Choroid plexus epithelial cell (primary cell): ENCODE results near the gene EEFSEC.

Experiments
- DNase-seq: peaks from one replicate; pipeline ENCODE4 v3.0.0-alpha.2; 2010; ENCODE audit warnings: low read depth
- H3K4me3 ChIP-seq: 2 replicates; pipeline ENCODE4 v1.5.1; 2011; ENCODE audit warnings: low read depth, mild to moderate bottlenecking, control low read depth, low read length, moderate library complexity
- TF ChIP-seq, protein P1 (sequence below): conservative IDR thresholded peaks from 2 replicates; pipeline ENCODE4 v1.5.1; 2011; ENCODE audit warnings: low read depth, mild to moderate bottlenecking, control low read depth, inconsistent platforms, low read length, moderate library complexity

Gene EEFSEC

DNA sequence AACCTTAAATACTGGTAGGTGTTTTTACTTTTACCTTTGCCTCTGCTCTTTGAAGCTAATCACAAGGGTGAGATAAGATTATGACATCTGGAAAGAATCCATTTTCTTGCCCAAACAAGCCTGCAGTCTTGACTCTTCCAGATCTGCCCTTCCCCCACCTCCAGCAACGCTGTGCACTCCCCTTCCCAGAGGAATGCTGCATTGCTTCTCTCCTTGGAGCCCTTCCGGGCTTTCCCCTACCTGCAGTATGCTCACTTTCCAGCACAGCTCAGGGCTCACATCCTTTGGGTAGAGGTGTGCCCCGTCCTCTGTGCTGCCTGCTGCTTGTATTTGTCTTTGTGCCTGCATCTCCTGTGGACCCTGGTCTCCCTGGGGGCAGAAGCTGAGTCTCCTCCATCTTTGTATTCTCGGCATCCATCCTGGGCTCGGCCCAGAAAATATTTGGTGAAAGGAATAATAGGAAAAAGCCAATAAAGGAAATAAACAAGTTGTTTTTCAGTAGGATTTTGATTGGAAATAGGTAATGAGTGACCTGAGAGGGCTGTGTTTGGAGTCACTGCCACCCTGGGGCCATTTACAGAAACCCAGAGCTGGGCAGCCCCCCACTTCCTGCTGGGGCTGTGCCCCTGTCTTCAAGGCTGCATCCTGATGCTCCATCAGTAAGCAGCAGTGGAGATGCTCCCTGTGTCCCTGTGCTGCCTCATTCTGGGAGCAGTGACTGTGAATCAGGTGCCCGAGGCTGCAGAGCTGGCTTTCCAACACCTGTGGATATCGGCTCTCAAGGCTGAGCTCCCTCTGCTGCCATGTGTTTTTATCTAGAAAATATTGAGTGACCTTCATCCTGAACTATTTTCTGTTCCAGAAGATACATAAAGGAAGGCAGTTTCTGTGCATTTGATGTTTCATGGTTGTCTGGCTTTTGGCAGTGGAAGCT, 117.5 kb downstream of the EEFSEC start:
- no peak overlapping the region for H3K4me3 ChIP-seq
- no peak for DNase-seq
- TF ChIP-seq, protein P1, sequence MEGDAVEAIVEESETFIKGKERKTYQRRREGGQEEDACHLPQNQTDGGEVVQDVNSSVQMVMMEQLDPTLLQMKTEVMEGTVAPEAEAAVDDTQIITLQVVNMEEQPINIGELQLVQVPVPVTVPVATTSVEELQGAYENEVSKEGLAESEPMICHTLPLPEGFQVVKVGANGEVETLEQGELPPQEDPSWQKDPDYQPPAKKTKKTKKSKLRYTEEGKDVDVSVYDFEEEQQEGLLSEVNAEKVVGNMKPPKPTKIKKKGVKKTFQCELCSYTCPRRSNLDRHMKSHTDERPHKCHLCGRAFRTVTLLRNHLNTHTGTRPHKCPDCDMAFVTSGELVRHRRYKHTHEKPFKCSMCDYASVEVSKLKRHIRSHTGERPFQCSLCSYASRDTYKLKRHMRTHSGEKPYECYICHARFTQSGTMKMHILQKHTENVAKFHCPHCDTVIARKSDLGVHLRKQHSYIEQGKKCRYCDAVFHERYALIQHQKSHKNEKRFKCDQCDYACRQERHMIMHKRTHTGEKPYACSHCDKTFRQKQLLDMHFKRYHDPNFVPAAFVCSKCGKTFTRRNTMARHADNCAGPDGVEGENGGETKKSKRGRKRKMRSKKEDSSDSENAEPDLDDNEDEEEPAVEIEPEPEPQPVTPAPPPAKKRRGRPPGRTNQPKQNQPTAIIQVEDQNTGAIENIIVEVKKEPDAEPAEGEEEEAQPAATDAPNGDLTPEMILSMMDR, result no peak

DNA sequence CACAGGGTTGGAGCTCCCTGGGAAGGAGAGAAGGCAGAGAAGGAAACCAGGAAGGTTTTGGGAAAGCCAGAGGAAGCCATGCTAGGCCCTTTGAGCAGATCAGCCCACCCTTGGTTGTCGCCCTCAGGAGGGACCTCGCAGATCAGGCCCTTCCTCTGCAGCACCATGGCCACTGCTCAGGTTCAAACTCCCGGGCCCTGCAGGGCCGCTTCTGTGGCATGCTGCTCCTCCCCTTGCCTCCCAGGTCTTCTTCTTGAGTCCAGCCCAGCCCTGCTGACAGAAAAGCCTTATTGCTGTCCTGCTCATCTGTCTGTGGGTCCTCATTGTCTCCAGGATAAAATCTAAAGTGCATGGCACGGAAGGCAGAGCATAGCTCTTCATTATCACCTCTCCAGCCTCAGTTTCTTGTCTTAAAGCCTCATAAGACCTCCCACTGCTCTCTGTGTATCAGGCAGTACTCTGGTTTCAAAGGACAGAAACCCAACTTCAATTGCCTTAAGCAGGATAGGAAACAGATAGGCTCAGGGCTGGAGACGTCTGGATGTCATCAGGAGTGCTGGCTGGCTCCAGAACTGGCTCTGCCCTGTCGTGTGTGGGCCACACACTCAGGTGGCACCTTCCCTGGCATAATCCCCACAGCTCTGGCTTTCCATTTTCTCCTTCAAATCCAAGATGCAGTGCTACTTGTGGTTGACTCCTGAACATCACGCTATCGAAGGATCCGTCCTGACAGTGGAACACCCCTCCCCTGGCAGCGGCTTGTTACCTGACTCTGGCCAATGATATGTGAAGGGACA, 118.5 kb downstream of the EEFSEC start:
- DNase-seq, result no peak
- no peak overlapping the region for H3K4me3 ChIP-seq
- TF ChIP-seq, protein P1, result no peak

DNA sequence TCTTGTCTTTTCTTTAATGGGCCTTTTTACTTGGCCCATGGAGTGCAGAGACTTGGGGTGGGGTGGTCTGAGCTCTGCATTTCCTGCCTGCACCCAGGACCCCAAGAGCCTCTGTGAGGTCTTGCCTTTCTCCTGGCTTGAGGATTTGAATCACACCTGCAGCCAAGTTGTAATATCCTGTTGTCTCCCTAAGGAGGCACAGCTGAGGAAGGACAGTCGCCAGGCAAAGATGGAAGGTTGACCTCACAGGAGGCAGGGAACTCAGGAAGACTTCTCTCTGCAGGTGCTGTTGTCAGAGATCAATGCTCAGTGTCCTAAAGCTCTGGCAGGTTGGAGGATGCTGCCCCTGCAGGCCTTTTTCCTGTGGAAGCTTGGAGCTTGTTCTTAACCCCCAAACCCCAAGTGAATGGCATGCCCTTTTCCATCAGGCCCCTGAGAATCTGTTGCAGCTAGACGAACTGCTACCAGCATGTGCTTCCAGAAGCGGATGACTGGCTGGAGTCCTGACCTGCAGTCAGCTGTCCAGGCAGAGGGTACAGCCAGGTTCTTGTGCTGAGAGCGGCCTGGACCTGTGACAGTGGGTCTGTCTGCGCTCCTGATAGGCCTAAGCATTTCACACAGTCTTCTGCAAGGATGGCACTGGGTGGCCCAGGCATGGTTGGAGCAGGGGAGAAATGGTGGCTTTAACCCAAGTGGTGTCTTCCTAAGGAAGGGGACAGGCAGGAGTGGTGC, 120.0 kb downstream of the EEFSEC start:
- TF ChIP-seq, protein P1, result no peak
- no peak for DNase-seq
- H3K4me3 ChIP-seq, result no peak overlapping the region

DNA sequence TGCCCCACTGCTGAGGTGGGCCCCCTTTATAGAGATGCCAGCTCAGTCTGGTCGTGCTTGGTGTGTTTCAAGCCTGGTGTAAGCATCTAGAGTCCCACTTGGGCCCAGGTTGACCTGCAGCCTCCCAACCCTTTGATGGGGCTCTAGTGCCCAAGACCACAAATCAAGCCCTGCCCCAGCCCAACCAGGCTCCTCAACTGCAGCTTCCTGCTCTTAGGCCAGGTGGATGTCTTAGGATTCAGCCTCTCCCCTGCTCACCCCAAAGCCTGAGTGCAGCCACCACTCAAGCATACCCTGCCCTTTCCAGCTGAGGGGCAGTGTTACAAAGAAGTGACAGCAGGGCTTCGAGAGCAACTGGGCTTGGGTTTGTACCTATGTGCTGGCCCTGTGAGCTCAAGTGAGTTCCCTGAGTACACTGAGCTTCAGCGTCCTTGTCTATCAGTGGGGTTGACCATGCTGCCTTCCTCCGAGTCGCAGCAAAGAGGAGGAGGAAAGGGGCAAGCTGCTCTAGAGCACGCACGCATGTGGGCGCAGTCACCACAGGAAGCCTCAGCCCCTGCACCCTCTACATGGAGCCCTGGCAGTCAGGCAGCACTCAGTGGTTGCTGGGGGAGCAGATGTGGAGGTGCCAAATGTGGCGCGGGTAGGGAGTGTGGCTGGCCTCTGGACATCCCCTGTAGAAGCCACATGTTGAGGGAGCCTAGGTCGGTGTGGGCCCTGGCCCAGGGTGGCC, 120.7 kb downstream of the EEFSEC start:
- TF ChIP-seq, protein P1, result no peak
- DNase-seq, result no peak
- H3K4me3 ChIP-seq, result no peak overlapping the region

DNA sequence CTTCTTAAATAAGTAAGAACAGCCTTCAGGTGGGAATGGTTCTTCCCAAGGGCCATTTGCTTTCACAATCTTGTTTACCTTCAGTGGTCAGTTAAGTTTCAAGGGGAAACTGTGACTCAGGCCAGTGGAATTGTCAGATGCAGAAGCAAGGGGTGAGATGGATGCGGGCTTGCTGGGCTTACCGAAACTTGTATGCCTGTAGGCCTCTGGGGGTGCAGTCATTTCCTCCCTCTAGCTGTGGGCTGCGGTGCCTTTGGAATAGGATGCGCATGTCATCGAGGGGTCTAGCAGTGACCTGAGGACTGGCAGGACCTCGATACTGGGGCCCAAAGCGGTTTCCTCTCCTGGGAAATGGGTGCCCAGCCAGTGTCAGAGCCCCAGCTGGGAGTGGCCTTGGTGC, 121.6 kb downstream of the EEFSEC start:
- TF ChIP-seq, protein P1, result peak; percentile 51

More for the DNA sequence above, 121.6 kb downstream of the EEFSEC start:
- H3K4me3 ChIP-seq, result no peak overlapping the region
- DNase-seq, result peak; percentile 96
